ENCODE results near the gene RPL27.
"Not testable (repeated sequence)": the region's sequence is repeated elsewhere in the genome, so short reads cannot be mapped to it uniquely, and the experiment has no call there.

Gene RPL27

GRCh38 chr17:42997984-42998938, at the start of gene RPL27:
Gene RPL27 (plus strand): TSS chr17:42998419. CDS start chr17:42998751, 332 bp downstream.
- DNase-seq = peak; percentile 98

DNA sequence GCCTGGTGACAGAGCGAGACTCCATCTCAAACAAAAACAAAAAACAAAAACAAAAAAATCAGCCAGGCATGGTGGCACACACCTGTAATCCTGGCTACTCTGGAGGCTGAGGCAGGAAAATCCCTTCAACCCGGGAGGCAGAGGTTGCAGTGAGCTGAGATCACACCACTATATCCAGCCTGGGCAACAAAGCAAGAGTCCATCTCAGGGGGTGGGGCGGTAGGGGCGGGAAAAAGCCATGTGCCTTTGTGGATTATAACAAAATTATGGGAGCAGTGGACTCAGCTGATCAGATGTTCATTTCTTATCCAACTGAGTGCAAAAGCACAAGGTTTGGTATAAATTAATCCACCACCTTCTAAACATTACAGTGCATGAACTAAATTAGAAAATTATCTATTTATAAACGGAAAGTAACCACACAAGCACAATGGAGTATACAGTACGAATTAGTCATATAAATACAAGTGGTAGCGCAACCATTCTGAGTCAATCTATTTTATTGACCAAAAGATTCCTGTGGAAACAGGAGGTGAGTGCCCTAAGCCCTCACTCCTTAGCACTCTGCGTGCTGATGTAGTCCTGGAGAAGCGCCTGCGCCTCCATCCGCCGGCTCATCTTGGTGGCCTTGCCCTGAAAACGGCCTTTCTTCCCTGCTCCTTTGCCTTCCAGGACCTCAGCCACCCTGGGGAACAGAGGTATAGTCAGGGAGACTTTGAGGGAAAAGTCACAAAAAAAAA, 48.0 kb upstream of the RPL27 start:
- DNase-seq = no peak

GRCh38 chr17:42953669-42954068, 44.5 kb upstream of the RPL27 start:
- DNase-seq = no peak

DNA sequence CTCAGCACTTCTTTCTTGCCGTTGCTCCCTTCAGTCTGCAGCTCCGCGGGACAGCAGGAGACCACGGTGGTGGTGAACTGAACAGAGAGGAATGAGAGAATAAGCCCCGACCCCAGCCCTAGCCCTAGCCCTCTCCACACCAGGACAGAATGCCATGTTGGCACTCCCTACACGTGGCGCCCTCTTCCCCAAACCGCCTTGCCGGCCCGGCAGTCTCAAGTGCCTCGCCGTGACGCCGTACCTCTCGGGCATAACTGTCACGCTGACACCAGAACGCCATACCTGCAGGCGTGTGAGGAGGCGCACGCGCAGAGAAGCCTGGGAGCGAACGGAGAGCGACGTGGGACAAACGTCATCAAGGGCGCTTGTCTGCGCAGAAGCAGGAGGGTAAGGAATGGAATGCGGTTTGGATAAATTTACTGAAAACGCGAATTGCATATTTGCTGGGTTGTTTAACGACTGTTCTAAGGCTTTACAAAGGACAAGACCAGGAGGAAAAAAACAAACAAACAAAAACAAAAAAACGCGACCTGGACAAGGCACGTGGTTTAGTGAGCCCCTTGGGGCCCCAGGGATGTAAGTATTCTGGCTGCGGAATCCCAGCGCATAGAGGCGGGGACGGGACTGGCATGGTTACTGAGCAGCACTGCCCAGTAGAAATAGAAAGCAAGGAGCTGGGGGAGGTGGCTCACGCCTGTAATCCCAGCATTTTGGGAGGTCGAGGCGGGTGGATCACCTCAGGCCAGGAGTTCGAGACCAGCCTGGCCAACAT, 33.9 kb upstream of the RPL27 start, which contains the start of gene AARSD1:
Gene AARSD1, minus strand, starts transcription at position 294 of the 772 bp plus-strand sequence. Its CDS starts 14 bp downstream, at position 280.
- DNase-seq = peak; percentile 93

GRCh38 chr17:42967925-42968324, 30.3 kb upstream of the RPL27 start:
- DNase-seq = no peak

GRCh38 chr17:42969001-42969581, 29.1 kb upstream of the RPL27 start:
- no peak for DNase-seq

- DNase-seq = no peak
Measured at GRCh38 chr17:42971589-42971988, 26.6 kb upstream of the RPL27 start.

DNA sequence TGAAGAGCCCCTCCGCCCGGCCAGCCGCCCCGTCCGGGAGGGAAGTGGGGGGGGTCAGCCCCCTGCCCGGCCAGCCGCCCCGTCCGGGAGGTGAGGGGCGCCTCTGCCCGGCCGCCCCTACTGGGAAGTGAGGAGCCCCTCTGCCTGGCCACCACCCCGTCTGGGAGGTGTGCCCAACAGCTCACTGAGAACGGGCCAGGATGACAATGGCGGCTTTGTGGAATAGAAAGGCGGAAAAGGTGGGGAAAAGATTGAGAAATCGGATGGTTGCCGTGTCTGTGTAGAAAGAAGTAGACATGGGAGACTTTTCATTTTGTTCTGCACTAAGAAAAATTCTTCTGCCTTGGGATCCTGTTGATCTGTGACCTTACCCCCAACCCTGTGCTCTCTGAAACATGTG, 24.9 kb upstream of the RPL27 start:
- not testable (repeated sequence) for DNase-seq

GRCh38 chr17:42975265-42975664, 23.0 kb upstream of the RPL27 start:
- no peak for DNase-seq

DNA sequence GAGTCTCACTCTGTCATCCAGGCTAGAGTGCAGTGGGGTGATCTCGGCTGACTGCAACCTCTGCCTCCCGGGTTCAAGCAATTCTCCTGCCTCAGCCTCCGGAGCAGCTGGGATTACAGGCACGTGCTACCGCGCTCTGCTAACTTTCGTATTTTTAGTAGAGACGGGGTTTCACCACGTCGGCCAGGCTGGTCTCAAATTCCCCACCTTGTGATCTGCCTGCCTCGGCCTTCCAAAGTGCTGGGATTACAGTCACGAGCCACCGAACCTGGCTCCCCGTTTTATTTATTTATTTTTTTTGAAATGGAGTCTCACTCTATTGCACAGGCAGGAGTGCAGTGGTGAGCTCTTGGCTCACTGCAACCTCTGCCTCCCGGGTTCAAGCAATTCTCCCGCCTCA, 22.5 kb upstream of the RPL27 start:
- DNase-seq = not testable (repeated sequence)

DNA sequence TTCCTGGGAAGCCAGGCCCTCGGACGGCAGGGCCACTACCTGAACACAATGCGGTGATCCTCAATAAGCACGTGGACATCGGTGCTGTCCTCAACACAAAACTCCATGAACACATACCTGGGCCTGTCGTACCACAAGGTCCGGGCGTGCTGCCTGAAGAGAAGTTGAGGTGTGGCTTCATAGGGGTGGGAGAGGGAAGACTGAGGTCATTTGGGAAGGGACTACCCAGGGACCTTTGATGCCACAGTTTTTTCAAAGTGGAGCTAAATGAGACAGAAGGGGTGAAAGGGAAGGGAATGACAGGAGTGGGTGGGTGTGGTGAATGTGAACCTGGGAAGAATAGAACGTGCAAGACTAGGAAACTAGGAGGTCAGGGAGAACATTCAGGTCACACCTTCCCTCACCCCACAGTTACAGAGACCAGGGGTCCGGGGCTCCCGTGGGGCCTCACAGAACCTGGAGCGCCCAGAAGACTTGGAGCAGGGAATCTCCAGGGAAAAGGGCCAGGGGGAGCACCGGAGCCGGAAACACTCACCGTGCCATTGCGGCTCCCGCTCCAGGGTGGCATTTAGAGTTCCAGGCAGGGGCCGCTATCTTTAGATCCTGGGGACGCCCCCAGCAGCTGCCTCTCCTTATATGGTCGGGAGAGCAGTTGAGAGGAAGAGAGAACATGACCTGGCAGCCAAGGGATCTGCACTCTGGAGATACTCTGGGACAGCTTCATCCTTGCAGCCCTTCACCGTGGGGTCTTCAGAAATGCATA, 18.5 kb upstream of the RPL27 start, which contains the start of gene PTGES3L:
Gene PTGES3L, minus strand, starts transcription at position 570 of the 763 bp plus-strand sequence. Its CDS starts 27 bp downstream, at position 543.
- peak; percentile 39 for DNase-seq

GRCh38 chr17:42980274-42980765, 17.9 kb upstream of the RPL27 start, which contains the start of gene RUNDC1:
Gene RUNDC1 (plus strand): TSS chr17:42980565. CDS start chr17:42980577, 12 bp downstream.
- DNase-seq = peak; percentile 91

- peak; percentile 79 for DNase-seq
Measured at GRCh38 chr17:42980766-42981397, 17.3 kb upstream of the RPL27 start.

GRCh38 chr17:42982266-42982665, 16.0 kb upstream of the RPL27 start:
- no peak for DNase-seq

GRCh38 chr17:42985225-42985624, 13.0 kb upstream of the RPL27 start:
- DNase-seq = no peak

- no peak for DNase-seq
Measured at GRCh38 chr17:42989141-42989540, 9.1 kb upstream of the RPL27 start.

DNA sequence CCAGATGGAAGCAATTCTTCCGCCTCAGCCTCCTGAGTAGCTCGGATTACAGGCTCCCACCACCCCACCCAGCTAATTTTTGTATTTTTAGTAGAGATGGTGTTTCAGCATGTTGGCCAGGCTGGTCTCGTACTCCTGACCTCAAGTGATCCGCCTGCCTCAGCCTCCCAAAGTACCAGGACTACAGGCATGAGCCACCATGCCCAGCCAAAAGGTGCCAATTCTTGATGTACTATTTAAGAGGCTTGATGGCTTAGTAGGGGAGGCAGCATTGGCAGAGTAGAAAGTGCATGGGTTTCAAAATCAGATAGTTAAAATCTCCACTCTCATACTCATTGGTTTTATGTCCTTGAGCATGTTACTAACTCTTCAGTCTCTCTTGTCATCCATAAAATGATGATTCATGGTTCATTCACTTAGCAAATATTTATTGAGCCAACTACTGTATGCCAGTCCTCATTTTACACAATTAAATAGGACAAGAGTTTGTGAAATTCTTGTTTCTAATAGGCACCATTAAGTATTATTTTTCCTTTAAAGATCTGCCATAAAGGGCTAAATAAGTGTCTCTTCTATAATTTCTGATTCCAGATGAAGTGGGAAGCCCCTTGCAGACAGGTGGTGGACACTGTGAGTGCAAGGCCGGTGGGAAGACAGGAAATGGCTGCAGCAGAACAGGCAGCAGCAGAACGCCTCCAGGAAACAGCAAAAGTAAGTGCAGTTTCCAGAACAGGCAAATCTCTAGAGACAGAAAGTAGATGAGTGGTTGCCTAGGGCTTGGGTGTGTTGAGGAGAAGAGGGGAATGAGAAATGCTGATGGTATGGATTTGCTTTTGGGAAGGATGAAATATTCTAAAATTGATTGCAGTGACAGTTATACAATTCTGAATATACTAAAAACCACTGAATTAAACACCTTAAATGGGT, 8.2 kb upstream of the RPL27 start:
- no peak for DNase-seq

DNA sequence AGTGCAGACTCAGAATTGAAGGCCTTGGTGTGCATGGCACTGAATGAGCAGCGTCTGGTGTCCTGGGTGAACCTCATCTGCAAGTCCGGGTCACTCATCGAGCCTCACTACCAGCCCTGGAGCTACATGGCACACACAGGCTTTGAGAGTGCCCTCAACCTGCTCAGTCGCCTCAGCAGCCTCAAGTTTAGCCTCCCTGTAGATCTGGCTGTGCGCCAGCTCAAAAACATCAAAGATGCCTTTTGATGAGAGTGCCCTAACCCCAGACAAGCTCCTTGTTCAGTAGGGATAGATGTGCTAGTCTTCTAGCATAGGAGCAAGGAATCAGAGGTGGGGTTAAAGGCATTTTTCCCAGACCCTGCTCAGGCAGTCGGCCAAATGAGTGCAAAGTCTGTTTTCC, 6.7 kb upstream of the RPL27 start:
- no peak for DNase-seq

- no peak for DNase-seq
Measured at GRCh38 chr17:42992872-42993271, 5.3 kb upstream of the RPL27 start.

DNA sequence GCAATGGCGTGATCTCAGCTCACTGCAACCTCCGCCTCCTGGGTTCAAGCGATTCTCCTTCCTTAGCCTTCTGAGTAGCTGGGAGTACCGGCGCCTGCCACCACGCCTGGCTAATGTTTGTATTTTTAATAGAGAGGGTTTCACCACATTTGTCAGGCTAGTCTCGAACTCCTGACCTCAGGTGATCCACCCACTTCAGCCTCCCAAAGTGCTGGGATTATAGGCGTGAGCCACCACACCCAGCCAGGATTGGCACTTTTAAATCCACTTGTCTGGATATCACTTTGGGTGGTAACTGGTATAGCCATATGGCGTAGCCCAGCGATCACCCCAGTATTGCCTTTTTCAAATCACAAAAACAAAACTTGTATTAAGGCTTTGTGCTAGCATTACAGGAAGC, 4.3 kb upstream of the RPL27 start:
- not testable (repeated sequence) for DNase-seq

All from stimulated activated CD4-positive, alpha-beta T cell treated with anti-CD3 and anti-CD28 coated beads, Interleukin-1b, Interleukin-23, amount 100 ng/mL, for 48 hours (primary cell).